ENCODE measurements around the gene AKAP13.

Gene AKAP13

DNA sequence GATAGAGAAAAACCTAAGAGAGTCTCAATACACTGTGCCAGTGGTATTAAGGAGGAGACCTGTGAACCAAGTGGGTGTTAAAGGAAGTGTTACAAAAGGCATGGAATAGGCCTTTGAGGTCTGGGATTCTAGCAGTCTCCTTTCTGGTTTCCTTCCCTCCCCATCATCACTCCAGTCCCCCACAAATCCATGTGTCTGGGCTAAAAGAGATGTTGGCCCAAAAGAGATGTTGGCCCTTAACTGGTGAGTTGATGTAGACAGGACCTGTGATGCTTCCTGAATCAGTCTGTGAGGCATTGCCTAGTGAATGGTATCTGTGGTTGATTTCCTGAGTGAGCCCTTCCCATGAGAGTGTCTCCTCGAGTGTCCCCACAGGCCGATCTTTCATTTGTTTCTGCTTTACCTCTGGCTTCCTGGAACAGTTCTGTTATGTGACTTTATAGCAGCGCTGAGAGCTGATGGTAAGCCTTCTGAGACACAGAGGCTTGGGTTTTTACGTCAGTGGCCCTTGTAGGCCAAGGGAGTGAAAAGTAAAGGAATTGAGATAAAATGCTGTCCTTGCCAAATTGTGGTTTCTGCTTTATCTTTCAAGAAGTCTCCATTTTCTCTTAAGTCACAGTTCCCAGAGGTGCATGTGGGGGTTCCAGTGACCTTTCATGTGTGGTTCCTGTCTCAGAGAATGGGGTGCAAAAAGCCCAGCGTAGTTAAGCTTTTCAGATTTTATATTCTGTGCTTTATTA lies 326.5 kb downstream of the AKAP13 start:
- TF ChIP-seq ZFX (IDR thresholded peaks at IDR 0.05), result no peak
- TF ChIP-seq, protein P1, sequence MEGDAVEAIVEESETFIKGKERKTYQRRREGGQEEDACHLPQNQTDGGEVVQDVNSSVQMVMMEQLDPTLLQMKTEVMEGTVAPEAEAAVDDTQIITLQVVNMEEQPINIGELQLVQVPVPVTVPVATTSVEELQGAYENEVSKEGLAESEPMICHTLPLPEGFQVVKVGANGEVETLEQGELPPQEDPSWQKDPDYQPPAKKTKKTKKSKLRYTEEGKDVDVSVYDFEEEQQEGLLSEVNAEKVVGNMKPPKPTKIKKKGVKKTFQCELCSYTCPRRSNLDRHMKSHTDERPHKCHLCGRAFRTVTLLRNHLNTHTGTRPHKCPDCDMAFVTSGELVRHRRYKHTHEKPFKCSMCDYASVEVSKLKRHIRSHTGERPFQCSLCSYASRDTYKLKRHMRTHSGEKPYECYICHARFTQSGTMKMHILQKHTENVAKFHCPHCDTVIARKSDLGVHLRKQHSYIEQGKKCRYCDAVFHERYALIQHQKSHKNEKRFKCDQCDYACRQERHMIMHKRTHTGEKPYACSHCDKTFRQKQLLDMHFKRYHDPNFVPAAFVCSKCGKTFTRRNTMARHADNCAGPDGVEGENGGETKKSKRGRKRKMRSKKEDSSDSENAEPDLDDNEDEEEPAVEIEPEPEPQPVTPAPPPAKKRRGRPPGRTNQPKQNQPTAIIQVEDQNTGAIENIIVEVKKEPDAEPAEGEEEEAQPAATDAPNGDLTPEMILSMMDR (conservative IDR thresholded peaks at IDR 0.05), result no peak
- no peak overlapping the region; the same call in 1 of the 2 replicates for H3K27ac ChIP-seq

DNA sequence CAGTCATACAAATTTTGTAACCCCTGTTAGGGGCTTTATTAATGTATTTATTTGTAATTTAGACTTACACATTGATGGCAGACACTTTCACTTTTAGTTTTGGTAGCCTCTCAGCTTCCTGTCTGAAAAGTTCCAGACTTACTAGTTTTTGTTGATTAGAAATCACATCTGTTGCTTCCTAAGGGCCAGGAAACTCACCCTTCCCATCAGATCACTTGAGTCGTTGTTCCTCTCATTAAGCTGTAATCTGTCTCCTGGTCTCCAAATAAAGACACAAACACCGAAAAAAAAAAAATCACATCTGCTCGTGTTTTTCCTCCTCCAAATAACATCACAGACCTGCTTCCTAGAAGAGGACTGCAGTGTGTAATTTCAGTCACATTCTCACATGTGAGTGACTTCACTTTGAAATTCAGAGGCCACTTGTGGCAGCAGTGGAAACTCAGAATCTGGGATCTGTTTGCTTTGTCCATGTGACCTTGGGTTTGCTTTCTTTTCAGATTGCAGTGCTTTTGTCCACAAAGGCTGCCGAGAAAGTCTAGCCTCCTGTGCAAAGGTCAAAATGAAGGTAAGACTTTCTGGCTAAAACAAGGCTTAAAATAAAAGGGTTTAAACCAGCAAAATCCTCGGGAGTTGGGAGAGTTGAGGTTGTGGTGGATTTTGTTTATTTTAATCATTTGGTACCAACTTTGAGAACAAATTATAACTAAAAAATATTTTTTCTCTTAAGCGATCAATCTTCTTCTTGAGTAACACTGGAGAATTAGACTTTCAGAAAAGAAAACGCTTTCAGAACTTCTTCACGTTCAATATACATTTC lies 327.3 kb downstream of the AKAP13 start:
- H3K27ac ChIP-seq, result no peak overlapping the region
- TF ChIP-seq ZFX (IDR thresholded peaks at IDR 0.05), result no peak
- TF ChIP-seq, protein P1 (conservative IDR thresholded peaks at IDR 0.05), result no peak

DNA sequence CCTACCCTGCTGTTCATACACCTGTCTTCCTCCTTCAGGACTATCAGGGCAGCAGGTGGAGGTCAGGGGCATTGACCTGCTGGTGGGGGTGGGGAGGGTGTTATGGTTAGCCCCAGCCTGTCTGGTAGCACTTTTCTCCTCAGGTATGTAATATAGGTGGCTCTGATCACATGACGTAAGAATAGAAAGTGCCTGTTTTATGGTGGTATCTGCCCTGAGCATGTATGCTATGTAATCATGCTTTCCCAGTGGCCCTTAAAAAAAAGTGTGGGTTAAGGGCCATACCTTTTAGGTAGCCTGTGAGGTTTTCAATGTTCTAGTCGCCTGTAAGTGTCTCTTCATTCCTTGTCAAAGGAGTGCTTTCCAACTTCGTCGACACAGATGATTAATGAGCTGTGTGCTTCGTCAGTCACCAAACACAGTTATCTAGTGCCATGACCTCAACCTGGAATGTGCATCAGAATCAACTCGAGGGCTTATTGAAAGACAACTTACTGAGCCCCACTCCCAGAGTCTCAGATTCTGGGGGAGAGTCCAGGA lies 328.1 kb downstream of the AKAP13 start:
- no peak for TF ChIP-seq ZFX (IDR thresholded peaks at IDR 0.05)
- TF ChIP-seq, protein P1 (conservative IDR thresholded peaks at IDR 0.05), result no peak
- no peak overlapping the region; the same call in 1 of the 2 replicates for H3K27ac ChIP-seq

- TF ChIP-seq, protein P1 (conservative IDR thresholded peaks at IDR 0.05), result no peak
- no peak for TF ChIP-seq ZFX (IDR thresholded peaks at IDR 0.05)
- no peak overlapping the region for H3K27ac ChIP-seq
Measured at GRCh38 chr15:85709250-85709649, 328.8 kb downstream of the AKAP13 start.

- H3K27ac ChIP-seq, result no peak overlapping the region
- TF ChIP-seq, protein P1 (conservative IDR thresholded peaks at IDR 0.05), result no peak
- no peak for TF ChIP-seq ZFX (IDR thresholded peaks at IDR 0.05)
Measured at GRCh38 chr15:85710340-85710842, 330.0 kb downstream of the AKAP13 start.

- TF ChIP-seq, protein P1 (conservative IDR thresholded peaks at IDR 0.05), result no peak
- no peak for TF ChIP-seq ZFX (IDR thresholded peaks at IDR 0.05)
- no peak overlapping the region for H3K27ac ChIP-seq
Measured at GRCh38 chr15:85711580-85712192, 331.3 kb downstream of the AKAP13 start.

Data from C4-2B (cell line).